Measurements from ENCODE around the gene SGCE.

The SGCE gene

GRCh38 chr7:94620703-94621118 lies 35.2 kb downstream of the SGCE start:
- DNase-seq = peak; percentile 58

GRCh38 chr7:94618126-94618525 lies 37.8 kb downstream of the SGCE start:
- no peak for DNase-seq

DNA sequence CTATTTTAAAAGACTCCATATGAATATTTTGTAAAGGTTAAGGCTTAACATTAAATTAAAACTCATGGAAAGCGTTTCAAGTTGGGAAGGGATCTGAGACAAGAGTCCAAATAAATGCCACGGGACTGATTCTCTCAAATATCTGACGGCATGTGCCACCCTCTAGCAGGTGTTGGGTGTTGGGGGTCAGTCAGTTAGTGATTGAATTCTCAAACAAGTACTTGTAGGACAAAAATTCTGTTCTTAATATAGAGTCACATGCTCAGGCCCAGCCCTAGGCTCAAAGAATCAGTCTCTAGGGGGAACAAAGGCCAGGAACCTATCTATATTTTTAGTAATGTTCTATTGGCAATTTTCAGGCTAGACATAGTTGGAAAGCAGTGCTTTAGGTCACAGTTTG lies 39.1 kb downstream of the SGCE start:
- DNase-seq = no peak

- no peak for DNase-seq
These were observed 40.3 kb downstream of the SGCE start for GRCh38 chr7:94615666-94616065.

DNA sequence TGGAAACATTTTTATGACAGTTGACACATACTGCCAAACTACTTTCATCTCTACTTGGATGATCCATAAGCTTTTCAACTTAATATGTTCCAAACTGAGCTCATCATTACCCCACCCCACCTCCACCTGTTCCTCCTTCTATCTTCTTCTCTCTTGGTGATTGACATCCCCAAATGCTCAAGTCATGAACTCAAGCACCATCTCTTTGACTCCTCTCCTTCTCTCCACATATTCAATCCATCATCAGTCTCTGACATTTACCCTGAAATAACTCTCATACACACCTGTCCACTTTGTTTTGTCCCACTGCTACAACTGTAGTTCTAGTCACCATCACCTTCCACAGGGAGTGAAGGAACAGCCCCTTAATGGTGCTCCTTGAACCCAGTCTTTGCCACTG lies 43.3 kb downstream of the SGCE start:
- no peak for DNase-seq

- no peak for DNase-seq
These were observed 43.7 kb downstream of the SGCE start for GRCh38 chr7:94612253-94612652.

GRCh38 chr7:94609561-94609960 lies 46.4 kb downstream of the SGCE start:
- no peak for DNase-seq

- DNase-seq = no peak
These were observed 50.9 kb downstream of the SGCE start for GRCh38 chr7:94605031-94605430.

DNA sequence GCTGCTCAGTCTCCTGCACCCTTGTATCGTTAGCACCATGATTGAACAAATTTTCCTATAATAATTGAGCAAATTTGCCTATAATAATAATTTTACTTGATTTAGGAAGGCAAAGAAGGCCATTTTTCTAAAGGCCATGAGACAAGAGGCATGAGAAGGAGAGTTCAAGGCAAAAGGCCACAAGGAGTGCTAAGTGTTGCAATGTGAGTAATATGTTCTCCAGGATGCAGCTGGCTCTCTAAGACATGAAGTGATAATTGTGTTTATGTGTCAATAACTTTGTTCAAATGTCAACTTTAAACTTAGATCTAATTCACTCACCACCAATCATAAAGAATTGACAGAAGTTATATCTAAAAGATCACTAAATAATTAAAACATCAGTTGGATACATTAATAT lies 53.8 kb downstream of the SGCE start:
- DNase-seq = no peak

DNA sequence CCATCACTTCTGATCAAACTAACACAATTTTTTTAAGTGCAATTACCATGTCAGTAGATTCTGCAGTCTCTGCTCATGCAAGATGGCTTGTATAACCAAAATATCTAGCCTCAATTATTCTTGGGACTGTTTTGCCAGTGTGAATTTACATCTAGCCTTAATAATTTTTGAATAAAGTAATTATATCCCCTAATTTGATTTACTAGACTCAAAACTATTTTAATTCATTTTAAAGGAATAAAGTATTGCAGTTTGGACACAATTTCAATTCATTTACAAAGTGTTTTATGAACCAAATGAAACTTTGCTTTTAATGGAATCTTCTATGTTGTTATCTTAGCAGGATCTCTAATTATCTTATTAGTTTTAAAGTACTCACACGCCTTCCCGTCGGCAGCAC lies 55.7 kb downstream of the SGCE start:
- DNase-seq = no peak

DNA sequence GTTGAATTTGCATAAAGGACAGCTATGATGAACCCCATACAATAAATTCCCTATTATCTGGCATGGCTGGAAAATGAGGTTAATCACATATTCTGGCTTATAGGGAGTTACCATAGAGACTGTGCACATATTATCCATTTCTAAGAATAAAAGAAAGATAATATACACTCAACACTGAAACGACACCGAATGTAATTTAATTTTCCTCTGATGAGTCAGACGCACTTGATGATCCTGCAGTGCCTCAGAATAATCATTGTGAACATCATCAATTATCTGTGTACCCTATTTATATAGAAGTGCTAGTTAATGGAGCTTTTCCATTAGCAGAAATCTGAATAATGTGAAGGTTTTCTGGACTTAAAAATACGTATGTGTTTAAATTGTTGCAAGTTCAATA lies 60.2 kb downstream of the SGCE start:
- DNase-seq = no peak

DNA sequence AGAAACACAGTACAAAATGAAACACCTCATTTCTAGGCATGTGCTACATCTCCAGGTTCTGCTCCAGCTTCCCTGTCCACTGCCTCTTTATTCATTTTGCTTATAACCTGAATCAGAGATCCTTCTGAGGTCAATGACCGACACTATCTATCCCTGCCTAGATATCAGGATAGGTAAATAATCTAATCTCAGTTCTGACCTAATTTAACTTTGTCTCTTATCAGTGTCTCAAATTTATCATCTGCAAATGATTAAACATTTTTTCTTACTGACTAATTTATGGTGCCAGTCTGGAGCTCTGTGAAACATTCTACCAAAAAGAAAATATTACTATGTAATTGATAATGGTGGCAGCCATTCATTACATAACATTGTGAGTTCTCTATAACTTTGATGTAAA lies 61.1 kb downstream of the SGCE start:
- DNase-seq = no peak

- DNase-seq = no peak
These were observed 64.8 kb downstream of the SGCE start for GRCh38 chr7:94591176-94591575.

GRCh38 chr7:94590526-94591162 lies 65.3 kb downstream of the SGCE start:
- DNase-seq = no peak

GRCh38 chr7:94588075-94588474 lies 67.9 kb downstream of the SGCE start:
- no peak for DNase-seq

GRCh38 chr7:94584113-94584512 lies 71.8 kb downstream of the SGCE start:
- DNase-seq = no peak

DNA sequence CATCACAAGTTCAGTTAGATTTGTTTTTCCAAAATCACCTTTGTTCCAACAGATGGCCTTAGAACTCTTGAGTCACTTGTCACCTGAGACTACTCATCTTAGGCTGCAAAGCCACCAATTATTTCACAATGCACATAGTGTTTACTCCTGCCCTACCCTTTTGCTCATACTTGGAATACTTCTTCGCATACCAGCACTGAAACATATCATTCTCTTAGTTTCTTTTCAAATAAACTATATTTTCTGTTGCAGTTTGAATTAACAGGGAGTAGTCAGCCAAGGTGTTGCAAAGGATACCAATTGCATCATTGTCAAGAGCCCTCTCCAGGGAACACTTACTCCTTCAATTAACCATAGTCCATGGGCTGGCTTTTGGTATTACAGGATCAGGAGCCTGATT lies 75.3 kb downstream of the SGCE start:
- no peak for DNase-seq

- no peak for DNase-seq
These were observed 76.5 kb downstream of the SGCE start for GRCh38 chr7:94579470-94579869.

GRCh38 chr7:94578614-94579013 lies 77.3 kb downstream of the SGCE start:
- no peak for DNase-seq

GRCh38 chr7:94577357-94577756 lies 78.6 kb downstream of the SGCE start:
- no peak for DNase-seq

DNA sequence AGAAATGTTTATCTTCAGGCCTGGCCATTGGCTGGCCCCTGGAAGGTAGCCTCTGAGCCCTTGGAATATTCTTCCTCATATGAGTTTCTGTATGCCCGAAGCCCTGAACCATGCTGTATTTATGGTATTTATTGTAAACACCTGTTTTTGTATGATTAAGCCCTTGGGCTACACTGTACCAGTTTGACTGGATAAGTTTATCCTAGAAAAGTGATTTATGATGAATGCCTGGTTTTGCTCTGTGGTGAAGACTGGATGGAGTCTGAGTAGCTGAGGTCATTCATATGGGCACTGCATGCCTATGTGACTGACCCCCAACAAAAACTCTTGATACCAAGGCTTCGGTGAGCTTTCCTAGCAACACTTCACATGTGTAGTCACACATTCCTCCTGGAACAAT lies 79.6 kb downstream of the SGCE start:
- no peak for DNase-seq

DNA sequence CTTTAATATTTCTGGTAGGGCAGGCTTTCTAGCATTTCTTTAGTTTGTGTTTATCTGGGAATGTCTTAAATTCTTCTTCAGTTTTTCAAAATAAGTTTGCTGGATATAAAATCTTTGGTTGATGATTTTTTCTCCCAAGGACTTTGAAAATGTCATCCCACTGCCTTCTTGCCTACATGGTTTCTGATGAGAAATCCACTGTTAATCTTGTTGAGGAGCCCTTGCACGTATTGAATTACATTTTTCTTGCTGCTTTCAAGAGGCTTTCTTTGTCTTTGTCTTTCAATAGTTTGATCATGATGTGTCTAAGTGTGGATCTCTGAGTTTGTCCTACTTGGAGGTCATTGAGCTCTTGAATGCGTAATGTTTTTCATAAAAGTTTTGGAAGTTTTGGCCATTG lies 80.3 kb downstream of the SGCE start:
- no peak for DNase-seq

- no peak for DNase-seq
These were observed 84.1 kb downstream of the SGCE start for GRCh38 chr7:94571816-94572215.

GRCh38 chr7:94567396-94567795 lies 88.5 kb downstream of the SGCE start:
- DNase-seq = no peak

DNA sequence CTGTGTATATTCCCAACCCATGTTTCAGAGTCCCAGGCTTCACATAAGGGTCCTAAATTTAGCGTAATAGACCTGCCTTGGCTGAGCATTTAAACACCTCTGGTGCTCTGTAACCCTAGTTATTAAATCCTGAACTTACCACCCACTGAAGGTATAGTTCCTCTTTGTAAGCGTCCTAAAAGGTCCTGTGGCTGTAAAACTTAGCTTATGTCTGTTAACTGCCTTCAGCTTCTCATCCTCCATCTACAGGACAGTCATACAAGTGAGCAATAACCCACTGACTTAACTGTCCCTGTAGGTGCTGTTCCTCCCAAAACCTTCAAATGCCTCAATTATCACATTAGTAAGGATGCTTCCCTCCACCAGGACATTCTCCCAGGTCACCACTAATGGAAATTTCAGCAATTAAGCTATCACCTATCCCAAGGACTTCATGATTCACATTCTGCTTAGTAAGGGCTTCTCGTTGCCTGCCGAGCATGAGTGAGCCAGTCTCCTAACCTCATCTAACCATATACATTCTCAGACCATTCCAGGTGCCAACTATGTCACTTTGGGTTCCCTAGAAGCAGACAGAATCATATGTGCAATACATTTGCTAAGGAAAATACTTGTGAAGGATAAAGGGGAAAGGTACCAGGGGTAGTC lies 90.6 kb downstream of the SGCE start:
- DNase-seq = no peak
